ENCODE data around the gene ATOX1. TPM values are rescaled to one million over a fixed set of nuclear protein-coding genes. Genes with fewer than 3 reads are reported as not detected.

Gene ATOX1
- total and polyA plus RNA-seq, 2 of the 13 experiments (the other 11 are each of a cell fraction or from before 2014, with no cell fraction given): 62.4 to 124 TPM

DNA sequence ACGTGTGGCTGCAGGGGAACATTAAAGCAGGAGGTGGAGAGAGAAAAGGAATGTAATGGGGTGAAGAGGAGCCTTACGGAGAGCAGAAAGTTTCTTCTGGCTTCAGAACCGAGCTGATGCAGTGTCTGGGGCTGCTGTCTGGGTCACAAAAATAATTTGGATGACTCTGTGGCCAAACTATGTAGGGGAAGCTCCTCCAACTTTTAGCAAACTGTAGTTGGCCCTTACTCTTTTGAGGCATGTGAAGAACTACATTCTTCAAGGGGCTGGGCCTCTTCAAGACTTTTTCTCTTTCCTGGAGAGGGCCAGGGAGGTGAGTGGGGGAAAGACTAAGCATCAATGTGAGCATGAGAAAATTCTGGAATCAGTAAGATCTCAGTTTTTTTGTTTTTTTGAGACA is 39.8 kb downstream of the ATOX1 start:
- 19% methylated on average over 3 of the region's 3 CpGs for WGBS (ENCODE audit: low lambda C conversion rate)
- ChIA-PET CTCF (ENCODE audit: low intra/inter-chr PET ratio, low total read pairs) (interaction anchor here (3.5 kb wide), 1 partner anchor 60 kb away, joined by 38 read pairs; no protein-coding TSS in a partner anchor), POLR2A (no interaction called here)
- no peaks in the 10 kb centered on the region for H3K79me2 ChIP-seq (ENCODE audit: insufficient read depth, low read length)
- no peak overlapping the region for H3K27ac ChIP-seq (ENCODE audit: extremely low read length, insufficient read depth, low read length)
- no peak for FAIRE-seq
- no peaks in the 10 kb centered on the region for H3K4me1 ChIP-seq (ENCODE audit: insufficient read depth, low read length)
- no peaks in the 10 kb centered on the region for H3K27me3 ChIP-seq (ENCODE audit: control insufficient read depth in 1 of 2, insufficient read depth in 2 of 2, low read length in 2 of 2)
- in situ Hi-C loops (cut with HindIII; ENCODE audit: extremely low pct_ligation_motif_present, low pct_unique_long_range_greater_than_20kb) (no loop called here), intact Hi-C loops (cut with micrococcal nuclease; ENCODE audit: unreplicated experiment) (loop anchor here (1.0 to 2.0 kb wide), 2 partner anchors 32 to 59 kb away; partner anchors contain the start of gene SPARC)
- no TSS peak for BruUV-seq (replicated peaks)
- H3K36me3 ChIP-seq (replicated peaks in 1 of 2; ENCODE audit: control insufficient read depth in 1 of 2, insufficient read depth in 2 of 2, low read length in 2 of 2): no peaks in the 10 kb centered on the region
- H4K20me1 ChIP-seq (ENCODE audit: insufficient read depth, low read length): no peaks in the 10 kb centered on the region
- no peak overlapping the region for H3K4me2 ChIP-seq (ENCODE audit: low read depth, low read length)
- H3K4me3 ChIP-seq (replicated peaks in 1 of 3; ENCODE audit: insufficient read depth in 1 of 3, low read depth in 2 of 3, low read length in 3 of 3): no peak overlapping the region
- no peak for DNase-seq (ENCODE audit: low spot score)
- H3K9me3 ChIP-seq (ENCODE audit: low read length): no peaks in the 10 kb centered on the region
- no peak for ATAC-seq
- no peak overlapping the region for H2AFZ ChIP-seq (ENCODE audit: low read length)
- no peak overlapping the region for H3K9ac ChIP-seq (ENCODE audit: insufficient read depth, low read depth, low read length)
- TF ChIP-seq TEAD3 (CRISPR knock-in tag; optimal IDR thresholded peaks at IDR 0.05; ENCODE audit: borderline replicate concordance) (no peak), ZNF501 (CRISPR knock-in tag; IDR thresholded peaks at IDR 0.05) (no peak), ZNF773 (CRISPR knock-in tag; IDR thresholded peaks at IDR 0.05; ENCODE audit: borderline replicate concordance) (no peak), ZKSCAN8 (CRISPR knock-in tag; IDR thresholded peaks at IDR 0.05; ENCODE audit: borderline replicate concordance) (no peak), SMC3 (IDR thresholded peaks at IDR 0.05; ENCODE audit: low read length) (no peak), ATF7-NPFF (CRISPR knock-in tag; IDR thresholded peaks at IDR 0.05; ENCODE audit: low read depth) (no peak), ARNT2 (CRISPR knock-in tag; IDR thresholded peaks at IDR 0.05; ENCODE audit: low read depth) (no peak), XBP1 (CRISPR knock-in tag; IDR thresholded peaks at IDR 0.05) (no peak), MYNN (CRISPR knock-in tag; IDR thresholded peaks at IDR 0.05; ENCODE audit: low read depth) (no peak), SNAPC5 (CRISPR knock-in tag; IDR thresholded peaks at IDR 0.05; ENCODE audit: borderline replicate concordance) (no peak)
- TF ChIP-seq, protein P1, sequence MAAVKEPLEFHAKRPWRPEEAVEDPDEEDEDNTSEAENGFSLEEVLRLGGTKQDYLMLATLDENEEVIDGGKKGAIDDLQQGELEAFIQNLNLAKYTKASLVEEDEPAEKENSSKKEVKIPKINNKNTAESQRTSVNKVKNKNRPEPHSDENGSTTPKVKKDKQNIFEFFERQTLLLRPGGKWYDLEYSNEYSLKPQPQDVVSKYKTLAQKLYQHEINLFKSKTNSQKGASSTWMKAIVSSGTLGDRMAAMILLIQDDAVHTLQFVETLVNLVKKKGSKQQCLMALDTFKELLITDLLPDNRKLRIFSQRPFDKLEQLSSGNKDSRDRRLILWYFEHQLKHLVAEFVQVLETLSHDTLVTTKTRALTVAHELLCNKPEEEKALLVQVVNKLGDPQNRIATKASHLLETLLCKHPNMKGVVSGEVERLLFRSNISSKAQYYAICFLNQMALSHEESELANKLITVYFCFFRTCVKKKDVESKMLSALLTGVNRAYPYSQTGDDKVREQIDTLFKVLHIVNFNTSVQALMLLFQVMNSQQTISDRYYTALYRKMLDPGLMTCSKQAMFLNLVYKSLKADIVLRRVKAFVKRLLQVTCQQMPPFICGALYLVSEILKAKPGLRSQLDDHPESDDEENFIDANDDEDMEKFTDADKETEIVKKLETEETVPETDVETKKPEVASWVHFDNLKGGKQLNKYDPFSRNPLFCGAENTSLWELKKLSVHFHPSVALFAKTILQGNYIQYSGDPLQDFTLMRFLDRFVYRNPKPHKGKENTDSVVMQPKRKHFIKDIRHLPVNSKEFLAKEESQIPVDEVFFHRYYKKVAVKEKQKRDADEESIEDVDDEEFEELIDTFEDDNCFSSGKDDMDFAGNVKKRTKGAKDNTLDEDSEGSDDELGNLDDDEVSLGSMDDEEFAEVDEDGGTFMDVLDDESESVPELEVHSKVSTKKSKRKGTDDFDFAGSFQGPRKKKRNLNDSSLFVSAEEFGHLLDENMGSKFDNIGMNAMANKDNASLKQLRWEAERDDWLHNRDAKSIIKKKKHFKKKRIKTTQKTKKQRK (IDR thresholded peaks at IDR 0.05; ENCODE audit: low read length): no peak
- TF ChIP-seq, protein P2, sequence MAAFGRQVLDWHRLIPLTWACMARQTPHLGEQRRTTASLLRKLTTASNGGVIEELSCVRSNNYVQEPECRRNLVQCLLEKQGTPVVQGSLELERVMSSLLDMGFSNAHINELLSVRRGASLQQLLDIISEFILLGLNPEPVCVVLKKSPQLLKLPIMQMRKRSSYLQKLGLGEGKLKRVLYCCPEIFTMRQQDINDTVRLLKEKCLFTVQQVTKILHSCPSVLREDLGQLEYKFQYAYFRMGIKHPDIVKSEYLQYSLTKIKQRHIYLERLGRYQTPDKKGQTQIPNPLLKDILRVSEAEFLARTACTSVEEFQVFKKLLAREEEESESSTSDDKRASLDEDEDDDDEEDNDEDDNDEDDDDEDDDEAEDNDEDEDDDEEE (CRISPR knock-in tag; IDR thresholded peaks at IDR 0.05): no peak
- TF ChIP-seq, protein P3, sequence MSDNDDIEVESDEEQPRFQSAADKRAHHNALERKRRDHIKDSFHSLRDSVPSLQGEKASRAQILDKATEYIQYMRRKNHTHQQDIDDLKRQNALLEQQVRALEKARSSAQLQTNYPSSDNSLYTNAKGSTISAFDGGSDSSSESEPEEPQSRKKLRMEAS (IDR thresholded peaks at IDR 0.05): no peak
- TF ChIP-seq, protein P4, sequence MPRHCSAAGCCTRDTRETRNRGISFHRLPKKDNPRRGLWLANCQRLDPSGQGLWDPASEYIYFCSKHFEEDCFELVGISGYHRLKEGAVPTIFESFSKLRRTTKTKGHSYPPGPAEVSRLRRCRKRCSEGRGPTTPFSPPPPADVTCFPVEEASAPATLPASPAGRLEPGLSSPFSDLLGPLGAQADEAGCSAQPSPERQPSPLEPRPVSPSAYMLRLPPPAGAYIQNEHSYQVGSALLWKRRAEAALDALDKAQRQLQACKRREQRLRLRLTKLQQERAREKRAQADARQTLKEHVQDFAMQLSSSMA (CRISPR knock-in tag; IDR thresholded peaks at IDR 0.05): no peak
- TF ChIP-seq, protein P5, sequence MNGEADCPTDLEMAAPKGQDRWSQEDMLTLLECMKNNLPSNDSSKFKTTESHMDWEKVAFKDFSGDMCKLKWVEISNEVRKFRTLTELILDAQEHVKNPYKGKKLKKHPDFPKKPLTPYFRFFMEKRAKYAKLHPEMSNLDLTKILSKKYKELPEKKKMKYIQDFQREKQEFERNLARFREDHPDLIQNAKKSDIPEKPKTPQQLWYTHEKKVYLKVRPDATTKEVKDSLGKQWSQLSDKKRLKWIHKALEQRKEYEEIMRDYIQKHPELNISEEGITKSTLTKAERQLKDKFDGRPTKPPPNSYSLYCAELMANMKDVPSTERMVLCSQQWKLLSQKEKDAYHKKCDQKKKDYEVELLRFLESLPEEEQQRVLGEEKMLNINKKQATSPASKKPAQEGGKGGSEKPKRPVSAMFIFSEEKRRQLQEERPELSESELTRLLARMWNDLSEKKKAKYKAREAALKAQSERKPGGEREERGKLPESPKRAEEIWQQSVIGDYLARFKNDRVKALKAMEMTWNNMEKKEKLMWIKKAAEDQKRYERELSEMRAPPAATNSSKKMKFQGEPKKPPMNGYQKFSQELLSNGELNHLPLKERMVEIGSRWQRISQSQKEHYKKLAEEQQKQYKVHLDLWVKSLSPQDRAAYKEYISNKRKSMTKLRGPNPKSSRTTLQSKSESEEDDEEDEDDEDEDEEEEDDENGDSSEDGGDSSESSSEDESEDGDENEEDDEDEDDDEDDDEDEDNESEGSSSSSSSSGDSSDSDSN (CRISPR knock-in tag; IDR thresholded peaks at IDR 0.05): no peak

Data from HepG2 (cell line).